Neural cell (in vitro differentiated cells): ENCODE data around the gene PTPRG. TPM values are rescaled to one million over a fixed set of nuclear protein-coding genes. Genes with fewer than 3 reads are reported as not detected.

ENCODE experiments used
- H2AFZ ChIP-seq: fragments of 200-600, 300-800 bp; sonication (generic), shearing (Covaris generic); 2 replicates; pipeline ENCODE4 v1.6.0; 2014; ENCODE audit warnings: low read depth, mild to moderate bottlenecking, antibody characterized with exemption, low read length, moderate library complexity
- H3F3A ChIP-seq: fragments of 200-600 bp; shearing (Covaris generic); 2 replicates; pipeline ENCODE4 v1.6.1; 2016; ENCODE audit warnings: mild to moderate bottlenecking, moderate library complexity, mixed read lengths, antibody characterized with exemption, low read length; ENCODE audit not compliant: insufficient read depth, poor library complexity, severe bottlenecking
- H3K27ac ChIP-seq: fragments of 200-600, 300-800 bp; sonication (generic), shearing (Covaris generic); 2 replicates; pipeline ENCODE4 v1.5.1; 2014; ENCODE audit warnings: mild to moderate bottlenecking, low read length, moderate library complexity
- H3K27me3 ChIP-seq: fragments of 300-800, 200-600 bp; sonication (generic), shearing (Covaris generic); 2 replicates; pipeline ENCODE4 v1.6.0; 2014; ENCODE audit warnings: mild to moderate bottlenecking, low read depth, low read length, moderate library complexity; ENCODE audit not compliant: insufficient read depth
- H3K36me3 ChIP-seq: fragments of 300-800, 200-600 bp; sonication (generic), shearing (Covaris generic); 2 replicates; pipeline ENCODE4 v1.5.1; 2014; ENCODE audit warnings: mild to moderate bottlenecking, antibody characterized with exemption, low read length, moderate library complexity; ENCODE audit not compliant: insufficient read depth
- H3K4me2 ChIP-seq: fragments of 300-800, 200-600 bp; sonication (generic), shearing (Covaris generic); 2 replicates; pipeline ENCODE4 v1.6.0; 2014; ENCODE audit warnings: mild to moderate bottlenecking, low read length
- H3K4me3 ChIP-seq: fragments of 300-800, 200-600 bp; sonication (generic), shearing (Covaris generic); 2 replicates; pipeline ENCODE4 v1.5.1; 2014; ENCODE audit warnings: mild to moderate bottlenecking, low read length, moderate library complexity
- H3K79me2 ChIP-seq: fragments of 200-600 bp; shearing (Covaris generic); replicated peaks from 2 replicates; pipeline ENCODE4 v1.6.0; 2014; ENCODE audit warnings: mild to moderate bottlenecking, low read length, moderate library complexity; ENCODE audit not compliant: insufficient read depth
- H3K9ac ChIP-seq: fragments of 300-800, 200-600 bp; sonication (generic), shearing (Covaris generic); 2 replicates; pipeline ENCODE4 v1.6.1; 2016; ENCODE audit warnings: mild to moderate bottlenecking, low read length, mixed read lengths
- H3K9me2 ChIP-seq: fragments of 200-600 bp; shearing (Covaris generic); 2 replicates; pipeline ENCODE4 v1.6.1; 2016; ENCODE audit warnings: mild to moderate bottlenecking, low read length, mixed read lengths; ENCODE audit not compliant: insufficient read depth
- H3K9me3 ChIP-seq: fragments of 200-600, 300-800 bp; sonication (generic), shearing (Covaris generic); 2 replicates; pipeline ENCODE4 v1.6.1; 2016; ENCODE audit warnings: mild to moderate bottlenecking, mixed run types, low read length, moderate library complexity, mixed read lengths
- H4K20me1 ChIP-seq: fragments of 200-600 bp; shearing (Covaris generic); 2 replicates; pipeline ENCODE4 v1.6.1; 2016; ENCODE audit warnings: mild to moderate bottlenecking, mixed run types; ENCODE audit not compliant: insufficient read depth
- EP300 ChIP-seq: fragments of 450-650 bp; conservative IDR thresholded peaks from 2 replicates; pipeline ENCODE4 v1.6.1; 2014; ENCODE audit warnings: antibody characterized with exemption, mild to moderate bottlenecking, moderate library complexity; ENCODE audit not compliant: poor library complexity, severe bottlenecking
- EZH2 ChIP-seq: fragments of 200-600, 300-800 bp; shearing (Covaris generic), sonication (generic); IDR thresholded peaks from 2 replicates; pipeline ENCODE4 v1.6.1; 2014; ENCODE audit warnings: antibody characterized with exemption, low read length, borderline replicate concordance, mild to moderate bottlenecking; ENCODE audit not compliant: insufficient read depth, poor library complexity, severe bottlenecking
- MXI1 ChIP-seq: fragments of 450-650 bp; conservative IDR thresholded peaks from 2 replicates; pipeline ENCODE4 v1.6.1; 2014; ENCODE audit warnings: antibody characterized with exemption, mild to moderate bottlenecking; ENCODE audit not compliant: poor library complexity, severe bottlenecking
- POLR2AphosphoS5 ChIP-seq: IDR thresholded peaks from 2 replicates; pipeline ENCODE4 v1.6.1; 2012
- RAD21 ChIP-seq: fragments of 450-650 bp; conservative IDR thresholded peaks from 2 replicates; pipeline ENCODE4 v1.6.1; 2014; ENCODE audit warnings: antibody characterized with exemption, mild to moderate bottlenecking, moderate library complexity
- REST ChIP-seq: IDR thresholded peaks from 2 replicates; pipeline ENCODE4 v1.6.1; 2012; ENCODE audit warnings: borderline replicate concordance
- SMC3 ChIP-seq: fragments of 450-650 bp; conservative IDR thresholded peaks from 2 replicates; pipeline ENCODE4 v1.6.1; 2014; ENCODE audit warnings: antibody characterized with exemption, mild to moderate bottlenecking, moderate library complexity; ENCODE audit not compliant: poor library complexity
- TAF1 ChIP-seq: IDR thresholded peaks from 2 replicates; pipeline ENCODE4 v1.6.1; 2012; ENCODE audit warnings: low read depth
- polyA plus RNA-seq: library from polyadenylated mRNA; depleted of rRNA; stranded (reverse); fragments of >200 nt; gene quantifications from 2 replicates; pipeline ENCODE4 v1.2.3, GENCODE V29; 2014
- TF ChIP-seq, protein P1 (sequence below): fragments of 450-650 bp; IDR thresholded peaks from 2 replicates; pipeline ENCODE4 v1.5.1; 2014; ENCODE audit warnings: antibody characterized with exemption, mild to moderate bottlenecking, moderate library complexity; ENCODE audit not compliant: poor library complexity, severe bottlenecking

Gene PTPRG
- polyA plus RNA-seq, 1 donor from 2014 or later: 33.1 TPM

DNA sequence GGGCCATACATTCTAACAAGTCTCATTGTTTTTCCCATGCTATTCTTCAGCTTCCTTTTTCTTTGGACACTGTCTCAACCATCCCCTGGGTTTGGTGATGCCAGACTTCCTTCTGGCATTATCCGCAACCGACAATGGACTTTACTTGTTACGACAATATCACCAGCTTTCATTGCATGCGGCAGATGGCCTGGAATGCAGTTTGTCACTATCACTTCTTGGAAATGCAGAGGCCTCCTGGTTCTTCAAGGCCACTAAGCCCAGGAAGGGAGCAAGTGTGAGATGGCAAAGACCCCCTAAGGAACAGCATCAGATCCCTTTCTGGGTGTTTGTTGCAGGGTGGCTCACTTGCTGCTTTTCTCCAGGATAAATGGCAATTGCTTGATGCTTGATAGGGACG is 128.6 kb downstream of the PTPRG start:
- Histone ChIP-seq H3K4me3 (no peak overlapping the region), H2AFZ (no peak overlapping the region), H3K27me3 (no peaks in the 10 kb centered on the region), H3K79me2 (no peaks in the 10 kb centered on the region), H3K36me3 (no peaks in the 10 kb centered on the region), H3K4me2 (no peak overlapping the region), H3K9me3 (no peaks in the 10 kb centered on the region), H3F3A (peaks cover 2% of the 10 kb centered on the region), H4K20me1 (no peaks in the 10 kb centered on the region), H3K9ac (no peak overlapping the region), H3K27ac (no peak overlapping the region), H3K9me2 (no peaks in the 10 kb centered on the region)
- TF ChIP-seq EP300 (no peak), REST (no peak), SMC3 (no peak), RAD21 (no peak)

- Histone ChIP-seq H3K9me2 (no peaks in the 10 kb centered on the region), H3K4me3 (no peak overlapping the region), H3K9ac (no peak overlapping the region), H3K27me3 (no peaks in the 10 kb centered on the region), H3K79me2 (no peaks in the 10 kb centered on the region), H3K27ac (no peak overlapping the region), H4K20me1 (no peaks in the 10 kb centered on the region), H3F3A (peaks cover 2% of the 10 kb centered on the region), H3K36me3 (no peaks in the 10 kb centered on the region), H2AFZ (no peak overlapping the region), H3K9me3 (no peaks in the 10 kb centered on the region), H3K4me2 (no peak overlapping the region)
- no peak for TF ChIP-seq MXI1
- TF ChIP-seq, protein P1, sequence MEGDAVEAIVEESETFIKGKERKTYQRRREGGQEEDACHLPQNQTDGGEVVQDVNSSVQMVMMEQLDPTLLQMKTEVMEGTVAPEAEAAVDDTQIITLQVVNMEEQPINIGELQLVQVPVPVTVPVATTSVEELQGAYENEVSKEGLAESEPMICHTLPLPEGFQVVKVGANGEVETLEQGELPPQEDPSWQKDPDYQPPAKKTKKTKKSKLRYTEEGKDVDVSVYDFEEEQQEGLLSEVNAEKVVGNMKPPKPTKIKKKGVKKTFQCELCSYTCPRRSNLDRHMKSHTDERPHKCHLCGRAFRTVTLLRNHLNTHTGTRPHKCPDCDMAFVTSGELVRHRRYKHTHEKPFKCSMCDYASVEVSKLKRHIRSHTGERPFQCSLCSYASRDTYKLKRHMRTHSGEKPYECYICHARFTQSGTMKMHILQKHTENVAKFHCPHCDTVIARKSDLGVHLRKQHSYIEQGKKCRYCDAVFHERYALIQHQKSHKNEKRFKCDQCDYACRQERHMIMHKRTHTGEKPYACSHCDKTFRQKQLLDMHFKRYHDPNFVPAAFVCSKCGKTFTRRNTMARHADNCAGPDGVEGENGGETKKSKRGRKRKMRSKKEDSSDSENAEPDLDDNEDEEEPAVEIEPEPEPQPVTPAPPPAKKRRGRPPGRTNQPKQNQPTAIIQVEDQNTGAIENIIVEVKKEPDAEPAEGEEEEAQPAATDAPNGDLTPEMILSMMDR: no peak
- TF ChIP-seq REST: no peak
- no peak for TF ChIP-seq TAF1
- no peak for TF ChIP-seq EZH2
- TF ChIP-seq RAD21: no peak
- no peak for TF ChIP-seq SMC3
- no peak for TF ChIP-seq POLR2AphosphoS5
- no peak for TF ChIP-seq EP300
Measured at GRCh38 chr3:61691466-61691865, 130.1 kb downstream of the PTPRG start.
